ENCODE data around the gene CYYR1.

The CYYR1 gene

DNA sequence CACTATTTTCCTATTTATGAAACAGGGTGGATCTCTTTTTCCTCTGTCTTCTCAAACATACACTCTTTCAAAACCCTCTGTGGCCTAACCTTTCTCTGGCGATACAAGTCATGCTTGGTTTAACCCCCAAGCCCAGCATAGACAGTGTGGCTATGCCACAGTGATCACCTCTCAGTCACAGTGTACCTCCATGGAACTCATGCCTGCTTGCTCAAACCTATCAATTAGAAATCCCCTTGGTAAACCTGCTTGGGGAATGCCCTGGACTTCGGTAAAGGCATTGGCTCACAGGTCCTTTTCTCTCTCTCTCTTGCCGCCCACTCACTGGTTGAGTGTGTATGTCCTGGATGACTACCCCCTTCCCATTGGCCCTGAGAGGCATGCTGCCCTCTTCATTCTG lies 147.5 kb downstream of the CYYR1 start:
- DNase-seq: no peak

DNA sequence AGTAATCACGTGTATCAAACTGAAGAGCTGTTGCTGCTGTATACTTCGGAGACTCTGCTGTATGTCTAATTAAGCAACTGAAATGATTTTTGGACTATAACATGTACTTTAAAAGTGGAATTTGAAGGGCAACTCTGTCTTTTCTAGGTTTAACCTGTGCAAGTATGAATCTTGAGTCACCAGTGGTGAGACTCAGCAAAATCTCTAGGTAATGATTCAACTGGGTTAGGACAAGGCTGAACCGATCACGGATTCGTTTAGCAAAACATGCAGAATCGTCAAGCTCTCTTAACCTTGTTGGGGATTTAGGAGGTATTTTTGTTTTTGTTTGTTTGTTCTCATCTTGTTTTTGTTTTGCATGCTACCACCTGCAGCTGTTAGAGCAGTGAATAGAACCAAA lies 149.6 kb downstream of the CYYR1 start:
- DNase-seq: no peak

- no peak for DNase-seq
Measured at GRCh38 chr21:26422706-26423105, 150.4 kb downstream of the CYYR1 start.

- no peak for DNase-seq
Measured at GRCh38 chr21:26422138-26422537, 150.9 kb downstream of the CYYR1 start.

DNA sequence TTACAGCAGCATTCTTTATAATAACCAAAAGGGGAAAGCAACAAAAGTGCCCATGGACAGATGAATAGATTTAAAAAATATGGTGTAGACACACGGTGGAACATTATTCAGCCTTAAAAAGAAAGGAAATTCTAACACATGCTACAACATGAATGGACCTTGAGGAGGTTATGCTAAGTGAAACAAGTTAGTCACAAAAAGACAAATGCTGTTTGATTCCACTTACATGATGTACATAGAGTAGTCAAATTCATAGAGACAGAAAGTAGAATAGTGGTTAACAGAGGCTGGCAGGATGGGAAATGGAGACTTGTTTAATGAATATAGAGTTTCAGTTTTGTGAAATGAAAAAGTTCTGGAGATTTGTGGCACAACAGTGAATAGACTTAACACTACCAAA lies 151.4 kb downstream of the CYYR1 start:
- DNase-seq: no peak
